Measurements from ENCODE around the gene POSTN. TPM values are rescaled to one million over a fixed set of nuclear protein-coding genes. Genes with fewer than 3 reads are reported as not detected.

POSTN gene
- total and polyA plus RNA-seq, 2 of the 8 experiments (the other 6 are each of a cell fraction or from before 2014, with no cell fraction given): 0.30 to 0.74 TPM

DNA sequence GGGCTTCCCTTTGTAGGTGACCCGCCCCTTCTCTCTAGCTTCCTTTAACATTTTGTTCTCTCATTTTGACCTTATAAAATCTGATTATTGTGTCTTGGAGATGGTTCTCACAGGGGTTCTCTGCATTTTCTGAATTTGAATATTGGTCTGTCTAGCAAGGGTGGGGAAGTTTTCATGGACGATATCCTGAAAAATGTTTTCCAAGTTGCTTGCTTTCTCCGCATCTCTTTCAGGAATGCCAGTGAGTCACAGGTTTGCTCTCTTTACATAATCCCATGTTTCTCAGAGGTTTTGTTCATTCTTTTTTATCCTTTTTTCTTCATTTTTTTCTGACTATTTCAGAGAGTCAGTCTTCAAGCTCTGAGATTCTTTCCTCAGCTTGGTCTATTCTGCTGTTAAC is 53.6 kb downstream of the POSTN start (continued):
- TF ChIP-seq TBP (IDR thresholded peaks at IDR 0.05; ENCODE audit: low read depth, low read length) (no peak), NANOG (IDR thresholded peaks at IDR 0.05; ENCODE audit: insufficient read depth, low read depth, low read length, poor library complexity, severe bottlenecking) (no peak), POLR2AphosphoS5 (IDR thresholded peaks at IDR 0.05; ENCODE audit: low read depth, low read length) (no peak), CHD2 (IDR thresholded peaks at IDR 0.05; ENCODE audit: low read length) (no peak), EZH2 (IDR thresholded peaks at IDR 0.05; ENCODE audit: low read depth, low read length, severe bottlenecking) (no peak), TAF1 (IDR thresholded peaks at IDR 0.05; ENCODE audit: low read depth, low read length) (no peak), TCF12 (IDR thresholded peaks at IDR 0.05; ENCODE audit: low read depth, low read length) (no peak), TEAD4 (IDR thresholded peaks at IDR 0.05; ENCODE audit: low read depth, low read length) (no peak), SAP30 (IDR thresholded peaks at IDR 0.05; ENCODE audit: insufficient read depth, insufficient replicate concordance, low read length) (no peak), YY1 (IDR thresholded peaks at IDR 0.05; ENCODE audit: low read depth, low read length) (no peak)

All from H1 (cell line).